T-helper 2 cell (primary cell): ENCODE data around the gene ZBTB45.
"Not testable (repeated sequence)": the region's sequence is repeated elsewhere in the genome, so short reads cannot be mapped to it uniquely, and the experiment has no call there.

Source experiments
- DNase-seq, 5 experiments: peaks; one replicate each; pipeline versions ENCODE4 v3.0.0 to v3.0.0-alpha.2; 2012 to 2022

Gene ZBTB45

DNA sequence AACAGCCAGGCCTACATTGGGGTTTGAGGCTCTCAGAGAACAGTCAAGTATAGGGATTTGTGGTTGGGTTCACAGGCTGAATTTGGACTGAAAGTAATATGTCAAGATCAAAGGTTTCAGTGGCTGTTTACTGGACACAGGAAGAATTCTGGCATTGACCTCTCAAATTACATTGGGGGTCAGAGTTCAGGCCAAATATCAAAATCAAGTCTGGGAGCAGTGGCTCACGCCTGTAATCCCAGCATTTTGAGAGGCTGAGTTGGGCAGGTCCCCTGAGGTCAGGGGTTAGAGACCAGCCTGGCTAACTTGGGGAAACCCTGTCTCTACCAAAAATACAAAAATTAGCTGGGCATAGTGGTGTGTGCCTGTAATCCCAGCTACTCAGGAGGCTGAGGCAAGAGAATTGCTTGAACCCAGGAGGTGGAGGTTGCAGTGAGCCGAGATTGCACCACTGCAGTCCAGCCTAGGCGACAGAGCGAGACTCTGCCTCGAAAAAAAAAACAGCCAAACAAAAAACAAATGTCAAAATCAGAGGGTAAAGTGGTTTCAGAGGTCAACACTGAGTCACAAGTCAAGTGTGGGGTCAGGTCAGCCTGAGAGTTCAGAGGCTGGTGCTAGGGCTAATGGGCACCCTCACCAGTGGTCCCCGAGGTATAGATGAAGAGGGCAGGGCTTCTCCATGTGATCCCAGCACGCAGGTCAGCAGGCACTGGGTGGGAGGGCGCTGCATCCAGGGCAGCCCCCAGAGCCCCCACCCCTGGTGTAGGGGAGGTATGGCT lies 9.3 kb downstream of the ZBTB45 start:
- DNase-seq = no peak

GRCh38 chr19:58509731-58510083 lies 9.9 kb downstream of the ZBTB45 start:
- no peak for DNase-seq

- not testable (repeated sequence) for DNase-seq
Observed at GRCh38 chr19:58507602-58508223, 11.9 kb downstream of the ZBTB45 start.

GRCh38 chr19:58500242-58500641 lies 19.4 kb downstream of the ZBTB45 start:
- no peak for DNase-seq

GRCh38 chr19:58499021-58499927 lies 20.3 kb downstream of the ZBTB45 start:
- peak; percentile 86 to 98 (median 91) for DNase-seq

DNA sequence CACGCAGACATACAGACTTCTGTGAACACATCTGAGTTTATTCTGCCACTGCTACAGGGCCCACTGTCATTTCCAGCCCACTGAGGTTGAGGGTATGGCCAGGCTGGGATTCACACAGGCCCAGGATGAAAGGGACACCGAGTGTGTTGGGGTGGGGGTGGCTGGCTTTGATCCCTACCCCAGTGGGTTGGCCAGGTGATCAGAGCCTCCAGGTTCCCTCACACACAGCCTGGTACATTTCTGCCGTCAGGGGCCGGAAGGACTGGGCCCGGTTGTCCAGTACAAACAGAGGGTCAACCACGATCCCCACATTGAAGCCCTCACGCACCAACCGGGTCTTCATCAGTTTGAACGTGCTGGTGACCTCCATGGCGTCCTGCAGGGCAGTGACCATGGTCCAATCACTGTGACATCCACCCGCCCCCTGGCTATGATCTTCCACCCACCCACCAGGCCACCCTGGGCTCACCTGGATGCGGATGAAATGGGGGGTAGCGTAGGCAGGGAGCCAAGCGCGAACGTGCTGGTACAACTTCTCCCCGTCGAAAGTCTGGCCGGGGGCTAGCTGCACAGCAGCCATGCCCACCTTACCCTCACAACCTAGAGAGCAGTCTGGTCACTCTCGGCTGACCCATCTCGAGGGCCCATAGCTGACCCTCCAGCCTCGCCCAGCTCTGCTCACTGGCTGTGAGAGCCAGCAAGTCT lies 21.1 kb downstream of the ZBTB45 start:
- DNase-seq = no peak

DNA sequence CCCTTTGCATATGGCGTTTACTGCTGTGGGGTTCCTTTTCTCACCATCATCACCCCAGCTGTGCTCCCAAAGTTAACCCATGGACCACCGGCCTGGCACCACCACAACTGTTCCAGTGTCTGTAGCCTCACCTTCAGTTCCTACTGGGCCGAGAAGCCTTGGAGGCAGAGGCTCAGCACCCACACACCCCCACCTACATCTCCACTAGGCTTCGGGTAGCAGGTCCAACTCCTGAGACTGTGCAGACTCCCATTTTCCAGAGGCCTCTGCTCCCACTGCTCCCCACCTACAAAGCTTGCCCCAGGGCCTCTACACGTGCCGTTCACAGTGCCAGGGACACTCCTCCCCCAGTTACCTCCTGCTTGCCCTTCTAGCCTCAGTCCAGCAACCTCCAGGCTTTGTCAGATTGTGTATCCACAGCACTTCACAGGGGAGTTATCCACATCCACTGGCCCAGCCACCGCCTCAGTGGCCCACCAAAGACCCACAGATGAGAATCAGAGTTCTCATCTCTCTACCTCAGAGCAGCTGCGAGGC lies 21.9 kb downstream of the ZBTB45 start:
- DNase-seq = no peak

DNA sequence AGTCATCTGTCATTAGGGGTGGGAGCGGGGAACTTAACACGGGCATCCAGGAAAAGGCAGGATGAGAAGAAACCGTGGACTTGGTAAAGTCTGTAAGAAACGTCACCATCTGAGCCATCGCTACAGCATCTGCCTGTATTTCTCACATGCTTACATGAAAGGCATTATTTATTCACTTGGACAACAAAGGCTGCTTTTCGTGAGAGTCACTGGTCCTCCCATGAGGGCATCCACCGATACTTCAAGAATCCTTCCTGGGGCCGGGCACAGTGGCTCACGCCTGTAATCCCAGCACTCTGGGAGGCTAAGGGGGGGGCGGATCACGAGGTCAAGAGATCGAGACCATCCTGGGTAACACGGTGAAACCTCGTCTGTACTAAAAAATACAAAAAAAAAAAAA lies 27.3 kb downstream of the ZBTB45 start:
- DNase-seq = no peak

GRCh38 chr19:58491393-58491792 lies 28.2 kb downstream of the ZBTB45 start:
- DNase-seq = no peak

- peak in 1 of 5 experiments; percentile 34 for DNase-seq
Observed at GRCh38 chr19:58484349-58484748, 35.3 kb downstream of the ZBTB45 start.

DNA sequence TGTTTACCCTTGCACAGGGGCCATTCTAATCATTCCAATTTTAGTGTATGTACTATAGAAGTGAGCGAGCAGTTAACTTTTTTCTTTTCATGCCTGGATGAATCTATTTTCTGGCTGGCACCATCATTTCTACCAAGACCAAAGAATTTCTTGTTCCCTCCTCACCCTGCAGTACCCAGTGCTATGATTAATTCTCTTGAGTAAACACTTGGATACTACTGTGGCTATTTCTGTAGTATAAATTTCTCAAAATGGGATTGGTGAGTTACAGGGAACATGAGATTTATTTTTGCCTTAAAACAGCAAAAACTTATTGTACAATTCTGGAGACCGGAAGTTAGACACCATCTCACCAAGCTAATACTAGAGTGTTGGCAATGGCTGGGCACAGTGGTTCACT lies 35.8 kb downstream of the ZBTB45 start:
- DNase-seq = no peak

- DNase-seq = no peak
Observed at GRCh38 chr19:58482372-58482771, 37.2 kb downstream of the ZBTB45 start.

DNA sequence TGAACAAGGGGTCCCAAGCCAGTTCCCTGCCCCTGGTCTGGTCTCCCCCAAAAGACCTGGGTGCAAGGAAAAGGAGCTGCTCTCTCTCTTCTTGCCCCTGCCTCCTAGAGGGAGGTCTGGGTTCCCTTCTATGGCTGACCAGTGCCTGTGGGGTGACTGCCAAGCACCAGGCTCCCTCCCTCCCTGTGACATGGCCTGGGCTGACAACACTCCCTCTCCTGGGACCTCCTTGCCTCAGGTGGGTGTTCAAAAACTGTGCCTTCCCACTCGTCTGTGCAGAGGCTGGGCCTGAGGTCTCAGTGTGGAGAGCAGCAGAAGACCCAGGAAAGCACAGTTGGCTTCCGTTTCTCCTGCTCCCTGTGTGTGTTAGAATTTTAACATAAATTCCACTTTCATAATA lies 38.8 kb downstream of the ZBTB45 start:
- no peak for DNase-seq

GRCh38 chr19:58480481-58480830 lies 39.2 kb downstream of the ZBTB45 start:
- no peak for DNase-seq

DNA sequence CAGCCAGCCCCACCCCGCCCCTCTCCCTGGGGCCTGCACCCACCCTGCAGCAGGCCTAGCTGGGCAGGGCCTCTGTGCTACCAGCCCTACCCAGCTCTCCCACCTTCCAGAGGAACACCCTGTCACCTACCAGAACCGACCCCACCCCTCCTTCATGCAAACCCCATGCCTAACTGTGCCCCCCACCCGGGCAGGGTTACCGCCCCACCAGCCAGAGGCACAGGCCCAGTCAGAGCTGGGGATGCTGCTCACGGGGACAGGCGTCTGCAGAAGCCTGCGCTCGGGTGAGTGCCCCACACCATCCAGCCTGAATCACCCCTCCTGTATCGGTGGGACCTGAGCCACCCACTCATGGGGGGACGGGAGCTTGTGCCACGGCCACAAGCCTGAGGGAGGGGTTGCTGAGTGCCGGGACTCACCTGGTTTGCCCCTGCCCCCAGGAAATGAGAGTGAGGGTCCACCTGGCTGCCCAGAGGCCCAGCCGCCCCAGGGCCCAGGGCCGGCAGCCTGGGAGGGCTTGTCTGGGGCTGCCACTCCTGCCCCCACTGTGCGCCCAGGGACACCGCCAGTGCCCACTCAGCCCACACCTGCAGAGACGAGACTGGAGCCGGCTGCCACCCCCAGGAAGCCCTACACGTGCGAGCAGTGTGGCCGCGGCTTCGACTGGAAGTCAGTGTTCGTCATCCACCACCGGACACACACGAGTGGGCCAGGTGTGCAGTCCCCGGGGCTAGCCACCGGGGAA lies 39.7 kb downstream of the ZBTB45 start:
- no peak for DNase-seq

GRCh38 chr19:58479303-58479702 lies 40.3 kb downstream of the ZBTB45 start:
- DNase-seq = no peak

DNA sequence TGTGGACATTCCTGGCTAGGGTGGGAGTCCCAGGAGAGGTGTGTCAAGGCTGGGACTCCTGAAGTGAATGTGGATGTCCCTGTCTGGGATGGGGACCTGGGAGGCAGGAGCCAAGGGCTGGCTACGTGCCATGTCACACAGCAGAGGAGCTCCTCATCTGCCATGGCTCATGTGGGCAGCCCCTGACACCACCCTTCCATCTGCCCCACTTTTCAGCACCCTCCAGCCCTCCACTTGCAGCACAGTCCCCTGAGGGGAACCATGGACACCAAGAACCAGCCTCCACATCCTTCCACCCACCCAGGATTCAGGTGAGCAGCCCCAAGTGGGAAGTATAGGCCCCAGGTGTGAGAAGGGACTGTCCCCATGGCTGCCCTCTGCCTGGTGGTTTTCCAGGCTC lies 41.7 kb downstream of the ZBTB45 start:
- DNase-seq = no peak

GRCh38 chr19:58477130-58477529 lies 42.5 kb downstream of the ZBTB45 start:
- no peak for DNase-seq

GRCh38 chr19:58476498-58477015 lies 43.1 kb downstream of the ZBTB45 start:
- no peak for DNase-seq

- peak; percentile 83 to 99 (median 93) for DNase-seq
Observed at GRCh38 chr19:58475714-58476497, 43.7 kb downstream of the ZBTB45 start, which contains the start of gene ZNF446. TSS of gene ZNF446 (plus strand) at chr19:58476352. CDS start at chr19:58477219, 867 bp downstream.
